ENCODE measurements around the gene TMIGD1. TPM values are rescaled to one million over a fixed set of nuclear protein-coding genes. Genes with fewer than 3 reads are reported as not detected.

TMIGD1 gene
- total RNA-seq, 1 experiment from 2014 or later, result not detected

GRCh38 chr17:30381340-30381659, 47.4 kb upstream of the TMIGD1 start:
- RAD21 ChIA-PET (ENCODE audit: low non-redundant PET in 1 of 2, low total read pairs in 2 of 2, uncharacterized antibody in 2 of 2, unreplicated experiment in 2 of 2), result no interaction called here
- POLR2A ChIA-PET, result no interaction called here
- H2AFZ ChIP-seq (ENCODE audit: low read depth, low read length, poor library complexity, severe bottlenecking), result no peak overlapping the region
- intact Hi-C loops (cut with micrococcal nuclease), result no loop called here
- CTCF ChIA-PET, result interaction anchor here (1.7 kb wide), 1 partner anchor 45 kb away, joined by 5 read pairs; no protein-coding TSS in a partner anchor
- peaks cover 0 to 8% of the 10 kb centered on the region in 2 experiments; a peak in 2 of 4 replicates for H3K36me3 ChIP-seq (ENCODE audit: control insufficient read depth in 1 of 2, insufficient read depth in 2 of 2, low read length in 2 of 2)
- no TSS peak for BruUV-seq (replicated peaks)
- H3K27me3 ChIP-seq (ENCODE audit: insufficient read depth, low read length), result no peaks in the 10 kb centered on the region
- no peak overlapping the region for H3K9ac ChIP-seq (ENCODE audit: low read length)
- peaks cover 49% of the 10 kb centered on the region for H3K79me2 ChIP-seq (ENCODE audit: insufficient read depth, low read length)
- no peak for DNase-seq (ENCODE audit: low read depth, low spot score)
- H3K4me2 ChIP-seq (ENCODE audit: low read length), result no peak overlapping the region; the same call in 1 of the 2 replicates
- no peaks in the 10 kb centered on the region for H3K9me2 ChIP-seq (ENCODE audit: insufficient read depth)
- no peak for ATAC-seq
- no peak for TF ChIP-seq CEBPB (IDR thresholded peaks at IDR 0.05; ENCODE audit: low read depth)
- TF ChIP-seq ZFX (IDR thresholded peaks at IDR 0.05), result no peak
- no peak for TF ChIP-seq REST (IDR thresholded peaks at IDR 0.05; ENCODE audit: low read depth)
- TF ChIP-seq ATF3 (IDR thresholded peaks at IDR 0.05), result no peak
- no peak for TF ChIP-seq FOSL1 (IDR thresholded peaks at IDR 0.05; ENCODE audit: low read depth)
- TF ChIP-seq EZH2 (IDR thresholded peaks at IDR 0.05), result no peak
- H4K20me1 ChIP-seq (ENCODE audit: insufficient read depth), result peaks cover 7% of the 10 kb centered on the region; the same call in 1 of the 2 replicates
- H3K9me3 ChIP-seq (ENCODE audit: control insufficient read depth in 1 of 2, insufficient read depth in 1 of 2, low read depth in 1 of 2, low read length in 2 of 2), result no peaks in the 10 kb centered on the region
- no peak overlapping the region for H3K4me3 ChIP-seq (replicated peaks in 1 of 2; ENCODE audit: low read depth in 1 of 2, low read length in 2 of 2)
- no peak overlapping the region for H3K27ac ChIP-seq (ENCODE audit: low read depth, low read length)
- H3K4me1 ChIP-seq (ENCODE audit: control insufficient read depth in 1 of 2, insufficient read depth in 2 of 2, low read length in 2 of 2), result peaks cover 9 to 23% of the 10 kb centered on the region in 2 experiments; a peak in 3 of 4 replicates
